TTC549 (cell line): ENCODE results near the gene TTC23.

Source experiments
- FAIRE-seq: peaks from 2 replicates; lab custom pipeline; 2012; peaks lifted over from hg19 to GRCh38; lab: Jason Lieb, UNC

TTC23 gene

DNA sequence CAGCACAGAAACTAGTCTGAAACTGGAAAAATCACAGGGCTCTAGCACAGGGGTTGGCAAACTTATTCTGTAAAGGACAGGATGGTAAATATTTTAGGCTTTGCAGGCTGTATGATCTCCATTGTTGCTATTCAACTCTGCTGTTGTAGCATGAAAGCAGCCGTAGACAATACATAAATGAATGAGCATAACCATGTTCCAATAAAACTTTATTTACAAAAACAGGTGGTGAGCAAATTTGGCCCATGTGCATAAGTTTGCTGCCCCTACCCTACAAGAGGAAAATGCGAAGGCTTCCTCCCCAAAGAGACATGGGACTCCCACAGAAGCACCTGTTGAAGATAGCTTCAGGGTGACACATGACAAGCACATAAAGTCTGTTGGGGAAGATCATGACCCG, 85.3 kb downstream of the TTC23 start:
- no peak for FAIRE-seq

DNA sequence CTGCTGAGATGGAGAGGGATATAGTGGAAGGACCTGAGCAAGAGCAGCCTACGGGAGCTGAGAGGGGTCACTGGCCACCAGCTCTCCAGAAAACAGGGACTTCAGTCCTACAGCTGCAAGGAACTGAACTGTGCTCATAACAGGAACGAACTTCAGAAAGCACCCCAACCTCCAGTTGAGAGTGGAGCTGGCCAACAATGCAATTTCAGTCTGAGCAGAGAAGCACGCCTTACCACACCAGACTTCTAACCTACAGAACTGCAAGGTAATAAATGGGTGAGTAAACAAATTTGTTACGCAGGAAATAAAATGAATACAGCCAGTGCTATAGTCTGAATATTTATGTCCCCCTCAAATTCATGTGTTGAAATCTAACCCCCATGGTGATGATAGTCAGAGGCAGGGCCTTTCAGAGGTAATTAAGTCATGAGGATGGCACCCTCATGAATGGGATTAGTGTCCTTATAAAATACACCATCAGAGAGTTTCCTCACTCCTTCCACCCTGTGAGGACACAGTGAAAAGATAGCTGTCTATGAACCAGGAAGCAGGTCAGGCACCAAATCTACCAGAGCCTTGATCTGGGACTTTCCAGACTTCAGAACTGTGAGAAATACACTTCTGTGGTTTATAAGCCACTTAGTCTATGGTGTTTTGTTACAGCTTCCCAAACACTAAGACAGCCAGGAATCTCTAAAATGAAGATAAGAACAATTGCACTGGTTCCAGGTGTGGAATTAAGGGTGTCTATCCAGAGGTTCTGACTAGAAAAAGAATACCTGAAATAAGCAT, 85.9 kb downstream of the TTC23 start:
- FAIRE-seq: no peak

DNA sequence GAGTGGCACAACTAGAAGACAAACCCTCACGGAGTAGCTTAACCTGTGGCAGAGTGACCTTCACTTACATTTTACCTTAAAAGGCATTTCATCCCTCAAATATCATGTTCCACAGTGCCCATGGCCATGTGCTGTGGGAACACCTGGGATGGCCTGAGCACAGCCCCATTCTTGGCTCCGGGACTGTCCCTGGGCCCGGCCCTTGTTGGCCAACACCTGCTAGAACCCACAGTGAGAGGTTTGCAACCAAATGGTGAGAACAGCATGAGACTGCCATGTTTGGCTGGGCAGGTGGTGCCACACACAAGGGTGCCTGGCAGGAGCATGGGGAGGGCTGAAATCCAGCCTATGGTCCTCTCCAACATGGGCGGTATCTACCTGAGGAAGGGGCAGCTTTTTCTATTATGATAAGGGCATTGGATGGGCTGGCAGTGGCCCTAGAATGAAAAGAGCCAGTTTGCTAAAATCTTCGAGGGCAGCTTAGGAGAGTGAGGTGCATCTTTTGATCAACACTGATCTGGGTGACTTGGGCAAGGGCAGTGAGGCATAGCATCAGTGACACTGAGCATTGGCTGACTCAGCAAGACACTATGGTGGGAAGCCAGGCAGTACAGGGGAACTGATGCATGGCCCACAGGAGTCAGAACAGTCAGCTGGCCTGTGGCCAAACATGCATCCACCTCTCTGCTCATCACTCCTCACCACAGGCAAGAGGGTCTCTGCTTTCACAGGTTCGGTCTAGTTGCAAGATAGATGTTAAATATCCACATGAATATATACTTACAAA, 90.6 kb downstream of the TTC23 start:
- FAIRE-seq: no peak

DNA sequence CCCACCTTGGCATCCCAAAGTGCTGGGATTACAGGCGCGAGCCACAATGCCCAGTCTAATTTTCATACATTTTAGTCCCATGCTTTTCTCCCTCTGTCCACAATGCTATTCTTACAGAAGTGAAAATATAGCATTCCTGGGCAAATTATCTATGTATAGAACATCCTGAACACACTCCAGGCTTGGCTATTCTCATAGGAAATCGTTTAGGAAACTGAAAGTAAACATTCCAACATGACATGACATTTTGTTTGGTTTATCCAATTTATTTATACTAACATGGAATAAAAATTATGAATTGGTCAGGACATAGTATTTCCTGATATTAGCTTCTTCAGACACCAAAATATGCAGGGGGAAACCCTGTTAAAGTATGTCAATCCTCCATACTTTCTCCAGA, 91.9 kb downstream of the TTC23 start:
- no peak for FAIRE-seq

DNA sequence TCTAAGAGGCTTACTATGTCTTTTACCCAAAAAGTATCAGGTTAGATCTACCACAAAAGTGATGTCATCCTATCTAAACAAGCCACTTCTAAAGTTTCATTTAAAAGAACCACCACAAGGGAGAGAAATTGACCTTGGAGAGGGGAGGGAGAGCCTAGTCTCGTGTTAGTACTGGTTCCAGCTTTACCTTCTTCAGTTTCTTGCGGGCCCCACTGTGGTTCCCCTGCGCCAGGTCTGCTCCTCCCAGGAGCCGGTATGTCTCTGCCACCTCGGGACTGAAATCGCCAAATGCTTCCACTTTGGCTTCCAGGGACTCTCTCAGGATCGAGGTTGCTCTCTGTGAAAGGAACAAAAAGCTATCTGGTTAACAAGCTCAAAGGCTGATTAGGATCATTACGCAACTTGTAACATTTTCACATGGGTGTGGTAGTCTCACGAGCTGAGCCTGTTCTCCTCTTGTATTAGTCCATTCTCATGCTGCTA, 93.4 kb downstream of the TTC23 start:
- no peak for FAIRE-seq

DNA sequence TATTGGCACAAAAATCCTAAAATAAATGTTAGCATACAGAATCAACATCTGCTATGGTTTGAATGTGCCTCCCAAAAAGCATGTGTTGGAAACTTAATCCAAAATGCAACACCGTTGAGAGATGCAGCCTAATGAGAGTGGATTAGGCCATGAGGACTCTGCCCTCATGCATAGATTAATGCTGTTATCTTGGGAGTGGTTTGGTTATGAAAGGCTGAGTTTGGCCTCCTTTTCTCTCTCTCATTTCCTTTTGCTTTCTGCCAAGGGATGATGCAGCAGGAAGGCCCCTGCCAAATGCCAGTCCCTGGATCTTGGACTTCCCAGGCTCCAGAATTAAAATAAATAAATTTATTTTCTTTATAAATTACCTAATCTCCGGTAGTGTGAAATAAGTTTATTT, 95.1 kb downstream of the TTC23 start:
- no peak for FAIRE-seq

DNA sequence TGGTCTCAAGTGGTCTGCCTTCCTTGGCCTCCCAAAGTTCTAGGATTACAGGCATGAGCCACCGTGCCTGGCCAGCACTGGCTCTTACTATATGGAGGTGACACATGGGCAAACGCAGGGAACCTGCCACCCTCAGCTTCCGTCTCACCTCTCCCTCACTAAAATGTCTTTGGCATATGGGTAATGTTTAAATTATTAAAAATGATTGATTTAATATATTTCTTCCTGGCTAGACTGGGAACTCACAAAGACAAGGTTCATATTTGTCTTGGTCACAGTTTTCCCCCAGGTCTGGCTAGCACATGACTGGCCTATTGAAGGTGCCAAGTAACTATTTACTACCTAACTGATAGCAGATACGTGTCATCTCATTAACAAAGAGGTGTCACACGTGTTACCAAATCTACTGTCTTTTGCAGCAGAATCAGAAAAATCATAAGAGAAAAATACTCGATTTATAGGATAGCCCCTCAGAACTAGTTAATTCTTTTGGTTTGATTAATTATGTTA, 96.3 kb downstream of the TTC23 start:
- FAIRE-seq: no peak

DNA sequence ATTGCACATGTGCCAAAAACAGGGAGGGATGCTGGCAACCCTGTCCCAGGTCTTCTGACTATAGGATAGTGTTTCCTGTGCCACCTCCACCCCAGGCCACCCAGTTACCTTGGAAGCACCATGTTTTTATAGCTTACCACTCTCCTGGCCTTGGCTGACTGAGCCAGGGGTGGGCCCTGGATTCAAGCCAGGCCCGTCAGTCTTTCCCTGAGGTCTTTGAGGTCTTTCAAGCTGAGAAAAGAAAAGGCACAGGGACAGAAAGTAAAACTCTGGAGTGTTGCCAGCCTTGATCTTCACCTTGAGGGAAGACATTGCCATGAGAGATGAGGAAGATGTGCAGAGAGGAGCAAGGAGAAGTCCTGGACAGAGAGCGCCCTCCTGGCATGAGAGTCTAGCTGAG, 98.2 kb downstream of the TTC23 start:
- no peak for FAIRE-seq

DNA sequence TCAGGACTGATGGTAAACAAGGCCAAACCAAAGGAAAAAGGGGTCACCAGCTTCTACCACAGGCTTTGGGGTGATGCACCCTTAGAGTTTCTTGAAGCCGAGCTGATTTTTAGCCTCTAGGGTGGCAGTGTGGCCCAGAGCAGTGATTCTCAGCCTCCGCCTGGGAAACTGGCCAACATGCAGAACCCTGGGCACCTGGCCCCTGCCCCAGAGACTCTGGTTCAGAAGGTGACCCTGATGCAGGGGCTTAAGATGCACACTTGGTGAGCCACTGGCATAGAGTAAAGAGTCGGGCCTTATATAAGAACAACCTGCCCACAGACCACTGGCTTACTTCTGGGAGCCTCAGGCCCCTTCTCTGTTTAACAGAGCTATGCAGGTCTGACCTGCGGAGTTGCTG, 100.0 kb downstream of the TTC23 start:
- FAIRE-seq: no peak

DNA sequence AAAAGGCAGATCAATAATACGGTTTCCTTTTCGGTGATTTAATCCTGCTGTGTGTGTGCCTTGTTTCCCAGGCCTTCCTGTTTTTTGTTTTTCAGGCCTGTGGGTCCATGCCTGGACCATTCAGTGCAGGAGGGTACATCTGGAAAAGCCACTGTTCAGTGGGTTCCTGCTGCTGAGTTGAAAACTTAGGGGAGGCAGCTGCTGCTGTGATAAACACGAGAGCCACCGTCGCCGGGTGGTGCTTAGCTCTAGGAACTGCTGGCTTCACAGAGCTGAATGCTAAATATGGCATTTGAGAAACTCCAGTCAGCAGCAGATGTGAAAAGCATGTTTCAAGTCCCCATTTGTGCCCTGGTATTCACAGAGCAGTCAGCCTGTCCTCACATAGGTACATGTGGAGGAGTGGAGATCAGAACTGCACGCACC, 100.5 kb downstream of the TTC23 start:
- FAIRE-seq: no peak

DNA sequence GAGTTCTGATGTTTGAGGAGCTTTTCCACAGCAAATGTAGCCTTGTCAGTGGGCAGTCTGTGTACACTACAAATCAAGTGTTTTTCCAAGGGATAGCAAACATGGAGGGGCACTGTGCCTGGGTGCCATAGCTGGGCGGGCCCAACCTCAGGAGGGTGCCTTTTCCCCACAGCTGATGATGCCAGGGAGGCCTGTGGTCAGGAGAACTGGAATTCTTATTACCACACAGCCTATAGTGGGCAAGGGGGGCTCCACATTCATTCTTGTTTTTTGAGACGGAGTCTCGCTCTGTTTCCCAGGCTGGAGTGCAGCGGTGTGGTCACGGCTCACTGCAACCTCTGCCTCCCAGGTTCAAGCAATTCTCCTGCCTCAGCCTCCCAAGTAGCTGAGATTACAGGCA, 102.7 kb downstream of the TTC23 start:
- no peak for FAIRE-seq

DNA sequence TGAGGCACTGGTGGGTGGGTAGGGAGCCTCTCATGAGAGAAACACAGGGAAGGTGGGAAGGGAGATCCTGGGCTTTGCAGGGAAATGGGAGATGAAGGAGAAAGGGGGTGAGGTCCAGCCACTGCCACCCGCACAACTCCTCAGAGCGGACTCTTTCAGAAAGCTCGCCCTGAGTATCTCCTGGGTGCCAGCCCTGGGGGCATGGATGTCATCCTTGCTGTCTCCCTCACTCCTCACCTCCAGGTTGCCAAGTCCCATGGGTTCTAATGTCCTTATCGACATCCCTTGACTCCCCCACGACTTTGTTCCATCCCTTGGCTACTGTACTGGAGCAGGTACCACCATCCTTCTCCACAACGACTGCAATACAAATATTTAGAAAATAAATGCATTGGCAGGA, 103.6 kb downstream of the TTC23 start:
- no peak for FAIRE-seq

DNA sequence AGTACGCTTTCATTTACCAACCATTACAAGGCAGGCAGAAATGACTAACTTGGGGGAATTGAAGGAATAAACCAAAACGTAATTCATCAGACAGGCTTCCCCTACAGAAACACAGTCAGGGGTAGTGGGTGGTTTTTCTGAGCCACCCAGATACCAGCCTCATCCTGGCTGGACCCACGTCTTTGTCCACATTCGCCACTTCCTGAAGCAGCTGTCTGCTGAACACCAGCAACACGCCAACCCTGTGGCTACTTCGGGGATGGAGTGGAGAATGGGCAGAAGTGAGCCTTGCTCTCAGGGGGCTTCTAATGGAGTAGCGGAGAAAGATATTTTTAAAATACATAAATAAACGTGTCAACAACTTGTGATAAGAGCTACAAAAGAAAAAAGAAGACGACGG, 104.4 kb downstream of the TTC23 start:
- FAIRE-seq: no peak

DNA sequence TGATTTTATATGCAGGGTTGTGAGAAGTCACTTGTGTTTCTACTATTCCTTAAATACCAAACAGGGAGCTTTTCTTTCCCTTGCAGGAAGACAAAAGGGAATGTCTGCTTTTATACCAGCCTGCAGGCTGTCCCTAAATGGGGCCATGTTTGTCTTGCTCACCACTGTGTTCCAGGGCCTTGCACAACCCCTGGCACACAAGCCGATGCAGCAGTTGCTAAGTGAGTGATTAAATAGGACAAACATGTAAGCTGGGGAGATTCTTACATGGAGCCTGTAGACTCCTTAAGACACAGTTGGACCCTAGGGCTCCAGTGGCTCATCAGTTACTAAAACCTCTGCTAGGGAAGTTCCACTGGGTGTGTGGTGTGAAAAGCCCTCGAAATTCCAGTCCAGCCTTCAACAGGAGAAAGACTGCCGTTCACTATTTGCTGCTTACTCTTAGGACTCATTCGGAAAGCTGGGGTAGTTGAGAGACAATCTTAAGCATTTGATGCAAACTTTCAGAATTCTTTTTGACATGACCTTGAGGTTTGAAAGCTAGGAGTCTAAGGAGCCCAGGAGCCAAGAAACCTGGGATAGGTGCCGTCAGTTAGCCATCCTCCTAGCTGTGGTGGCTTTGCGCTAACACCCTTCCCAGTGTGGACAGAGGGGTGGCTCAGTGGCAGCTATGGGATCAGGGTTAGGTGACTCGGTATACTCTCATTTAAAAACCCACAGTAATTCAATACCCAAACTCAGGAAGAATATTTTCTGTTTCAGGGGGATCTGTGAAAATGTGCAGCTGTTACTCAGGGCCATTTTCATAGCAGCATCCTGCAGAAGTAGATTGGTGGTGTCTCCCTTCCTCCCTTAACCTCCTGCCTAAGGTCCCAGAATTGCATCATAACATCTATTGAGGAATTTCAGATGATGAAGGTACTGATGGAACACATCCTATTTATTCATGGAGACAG, 105.4 kb downstream of the TTC23 start:
- FAIRE-seq: no peak

DNA sequence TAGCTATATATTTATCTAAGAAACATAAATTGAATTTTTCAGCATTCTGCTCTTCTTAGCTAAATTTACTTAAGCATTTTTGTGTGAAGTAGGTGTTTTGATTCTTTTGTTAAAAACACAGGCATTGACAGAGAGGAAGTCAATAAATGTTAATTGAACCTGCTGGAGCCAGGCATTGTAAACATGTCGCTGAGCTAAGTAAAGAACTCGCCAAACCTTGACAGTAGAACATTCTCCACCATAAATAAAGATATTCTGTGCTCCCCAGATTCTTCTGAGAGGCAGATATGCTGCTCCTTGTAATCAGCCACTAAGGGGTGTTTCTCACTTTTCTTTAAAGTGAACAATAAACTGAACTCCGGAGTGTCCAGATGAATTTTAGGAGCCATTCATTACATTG, 106.1 kb downstream of the TTC23 start:
- no peak for FAIRE-seq

DNA sequence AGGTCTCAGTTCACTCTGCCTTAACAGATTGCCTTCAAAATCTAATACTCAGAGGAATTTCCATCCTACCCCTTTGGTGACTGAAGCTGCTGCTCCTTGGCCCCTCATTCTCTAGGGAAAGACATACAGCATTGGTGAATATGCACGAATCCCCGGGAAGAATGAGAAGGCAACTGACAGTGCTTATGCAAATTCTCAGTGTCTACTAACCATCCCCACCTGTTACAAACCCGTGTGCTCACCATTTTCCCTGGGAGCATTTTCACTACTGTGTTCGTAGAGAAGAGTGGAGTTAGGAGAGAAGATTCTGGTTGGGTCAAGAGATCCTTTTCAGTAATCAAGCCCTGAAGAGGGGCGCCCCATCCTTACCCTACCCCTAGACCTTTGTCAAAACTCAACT, 106.8 kb downstream of the TTC23 start:
- no peak for FAIRE-seq

DNA sequence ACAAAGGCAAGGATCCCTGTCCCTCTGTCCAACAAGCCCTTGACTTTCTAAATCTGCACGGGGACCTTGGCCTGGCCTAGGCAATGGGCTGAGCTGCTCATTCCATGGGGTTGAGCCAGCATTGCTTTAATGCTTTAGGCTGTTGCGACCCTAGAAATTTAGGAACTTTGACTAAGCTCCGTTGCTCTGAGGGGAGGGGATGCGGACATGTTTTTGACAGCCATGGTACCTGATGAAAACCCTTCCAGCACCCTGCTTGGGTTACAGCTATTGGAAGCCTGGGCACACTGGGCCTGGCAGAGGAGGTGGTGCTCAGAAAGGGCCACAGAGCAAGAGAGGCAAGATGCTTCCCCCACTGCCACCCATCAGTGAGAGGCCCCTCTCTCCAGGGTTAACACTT, 107.4 kb downstream of the TTC23 start:
- FAIRE-seq: no peak

DNA sequence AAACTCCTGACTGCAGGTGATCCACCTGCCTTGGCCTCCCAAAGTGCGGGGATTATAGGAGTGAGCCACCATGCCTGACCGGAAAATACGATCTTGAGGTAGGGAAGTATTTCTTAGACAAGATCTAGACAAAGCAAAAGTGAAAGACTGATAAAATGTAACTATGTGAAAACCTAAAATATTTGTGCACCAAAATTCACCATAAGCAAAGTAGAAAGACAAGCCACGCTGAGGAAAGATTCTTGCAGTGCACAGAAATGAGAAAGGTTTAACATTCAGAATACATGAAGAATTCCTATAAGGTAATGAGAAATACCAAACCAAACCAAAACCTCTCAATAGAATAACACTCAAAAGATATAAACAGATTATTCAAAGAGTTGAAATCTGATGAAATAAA, 108.8 kb downstream of the TTC23 start:
- FAIRE-seq: no peak

DNA sequence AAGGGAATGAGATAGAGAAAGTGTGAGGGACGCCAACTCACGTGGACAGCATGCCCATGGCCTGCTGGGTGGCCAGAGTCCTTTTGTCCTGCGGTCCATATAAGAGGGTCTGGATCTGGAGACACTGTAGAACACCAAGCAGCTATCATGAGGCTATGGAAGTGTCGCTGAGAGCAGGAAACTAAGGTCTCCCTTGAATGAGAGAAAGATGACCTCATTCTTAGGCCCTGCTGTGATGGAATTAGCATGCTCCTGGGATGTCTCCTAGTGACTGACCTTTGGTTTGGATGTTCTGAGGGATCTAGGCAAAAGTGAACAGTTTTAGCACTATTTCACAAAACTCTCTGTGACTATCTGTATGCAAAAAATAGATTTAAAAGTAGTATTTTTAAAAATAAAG, 110.1 kb downstream of the TTC23 start:
- FAIRE-seq: no peak

DNA sequence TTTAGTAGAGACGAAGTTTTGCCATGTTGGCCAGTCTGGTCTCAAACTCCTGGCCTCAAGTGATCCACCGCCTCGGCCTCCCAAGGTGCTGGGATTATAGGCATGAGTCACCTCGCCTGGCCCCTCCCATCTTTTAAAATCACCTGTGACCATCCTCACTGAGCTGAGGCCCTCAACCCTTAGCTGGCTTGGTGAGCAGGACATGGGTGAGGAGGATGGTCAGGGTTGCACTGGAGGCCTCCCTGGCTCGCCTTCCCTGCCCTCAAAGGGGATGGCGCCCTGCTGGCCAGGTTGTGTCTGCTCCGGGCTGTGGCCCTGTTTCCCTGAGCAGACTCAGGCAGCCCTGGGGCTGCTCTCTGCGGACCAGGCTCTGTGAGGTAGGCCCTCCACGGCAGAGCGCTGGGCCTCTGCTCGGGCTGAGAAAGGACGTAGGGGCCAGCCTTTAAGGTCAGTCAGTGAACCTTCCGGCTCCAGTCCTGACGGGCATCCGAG, 110.8 kb downstream of the TTC23 start:
- FAIRE-seq: no peak

DNA sequence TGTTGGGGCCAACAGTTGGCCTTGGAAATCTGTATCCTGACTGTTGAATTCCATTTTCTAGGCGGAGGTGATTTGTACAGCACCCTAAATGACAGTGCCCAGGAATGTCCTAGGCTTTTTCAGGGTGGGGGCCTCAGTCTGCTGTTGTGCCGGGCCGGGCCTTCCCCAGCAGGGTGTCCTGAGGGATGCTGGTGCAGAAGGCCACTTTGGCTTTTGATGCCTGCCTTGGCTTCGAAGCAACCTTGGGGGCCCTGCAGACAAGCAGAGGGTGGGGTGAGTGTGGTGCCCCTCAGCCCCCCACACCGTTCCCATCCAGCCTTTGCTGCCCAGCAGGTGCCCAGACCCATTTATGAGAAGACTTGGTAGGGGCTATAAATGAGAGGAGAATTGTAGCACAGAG, 111.5 kb downstream of the TTC23 start:
- no peak for FAIRE-seq

DNA sequence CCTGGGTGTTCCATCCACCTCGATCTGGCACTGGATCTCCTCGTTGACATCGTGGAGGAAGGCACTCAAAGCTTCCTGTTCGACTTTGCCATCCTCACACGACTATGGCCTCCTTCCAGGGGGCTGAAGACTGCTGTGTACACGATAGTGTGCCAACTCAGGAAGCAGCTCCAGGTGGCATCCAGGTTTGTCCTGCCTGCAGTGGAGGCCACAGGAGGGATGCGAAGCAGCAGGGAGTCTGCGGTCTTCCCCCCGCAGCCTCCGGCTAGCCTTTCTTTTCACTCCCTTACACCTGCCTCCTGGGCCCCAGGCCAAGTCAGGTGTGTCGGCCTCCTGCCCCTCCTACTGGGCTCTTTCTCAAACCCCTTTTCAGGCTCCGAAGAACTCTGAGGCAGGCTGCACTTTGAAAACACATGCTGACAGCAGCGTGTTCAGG, 112.3 kb downstream of the TTC23 start:
- no peak for FAIRE-seq
